ENCODE results near the gene GRIA1. TPM values are rescaled to one million over a fixed set of nuclear protein-coding genes. Genes with fewer than 3 reads are reported as not detected.
"Not testable (repeated sequence)": the region's sequence is repeated elsewhere in the genome, so short reads cannot be mapped to it uniquely, and the experiment has no call there.

The GRIA1 gene
- total RNA-seq, 1 donor from 2014 or later: 0.55 TPM

- peaks cover 12% of the 10 kb centered on the region for H3K27me3 Mint-ChIP-seq (ENCODE audit: low read depth)
- peaks cover 6% of the 10 kb centered on the region for H3K4me1 Mint-ChIP-seq (ENCODE audit: low read depth)
- H3K27ac Mint-ChIP-seq (ENCODE audit: unreplicated experiment): no peak overlapping the region
- TF ChIP-seq CTCF (IDR thresholded peaks at IDR 0.05): no peak
- DNase-seq (ENCODE audit: low spot score): no peak
- peaks cover 4% of the 10 kb centered on the region for H3K36me3 Mint-ChIP-seq (ENCODE audit: low read depth)
- H3K9me3 Mint-ChIP-seq (ENCODE audit: low read depth): peaks cover 8% of the 10 kb centered on the region
- no peak overlapping the region for H3K4me3 Mint-ChIP-seq (ENCODE audit: unreplicated experiment)
Measured at GRCh38 chr5:153860195-153860886, 369.9 kb downstream of the GRIA1 start.

- H3K4me1 Mint-ChIP-seq (ENCODE audit: low read depth); H3K4me3 Mint-ChIP-seq (ENCODE audit: unreplicated experiment); DNase-seq (ENCODE audit: low spot score); H3K36me3 Mint-ChIP-seq (ENCODE audit: low read depth); H3K9me3 Mint-ChIP-seq (ENCODE audit: low read depth); H3K27ac Mint-ChIP-seq (ENCODE audit: unreplicated experiment): not testable (repeated sequence)
- peaks cover 16% of the 10 kb centered on the region for H3K27me3 Mint-ChIP-seq (ENCODE audit: low read depth)
Measured at GRCh38 chr5:153862906-153863305, 372.4 kb downstream of the GRIA1 start.

Measured in chondrocyte (in vitro differentiated cells).